Measurements from ENCODE around the gene AP4B1. TPM values are rescaled to one million over a fixed set of nuclear protein-coding genes. Genes with fewer than 3 reads are reported as not detected.

The AP4B1 gene
- total and polyA plus RNA-seq, 11 donors: 7.3 to 17.2 (median 10.5) TPM

GRCh38 chr1:113904293-113904673, 316 bp downstream of the AP4B1 start:
- whole genome bisulfite sequencing, 4 donors: 0% methylated on average over 9 to 11 of the region's 11 CpGs
- ATAC-seq (no peak), DNase-seq (no peak)
- Histone ChIP-seq H3K9me3 (no peaks in the 10 kb centered on the region), H3K36me3 (peaks cover 0 to 53% (median 46%) of the 10 kb centered on the region in 9 donors), H3K4me1 (peaks cover 0 to 43% (median 19%) of the 10 kb centered on the region in 12 donors), H3K27ac (peak overlapping the region; percentile 59 to 97 (median 92)), H3K27me3 (no peaks in the 10 kb centered on the region), H3K4me3 (peak overlapping the region; percentile 63 to 94 (median 80))
- no peak for TF ChIP-seq POLR2A (IDR thresholded peaks at IDR 0.05)
- TF ChIP-seq CTCF (IDR thresholded peaks at IDR 0.05): no peak
- intact Hi-C loops (cut with DNase I): loop anchor here in 8 of 10 donors (2.0 to 10.0 kb wide), 10 partner anchors 25 to 759 kb away; partner anchors contain the start of genes PHTF1 (in 3 of the 8), RSBN1 (in 3 of the 8) and HIPK1 (in 1 of the 8)

- intact Hi-C loops (cut with DNase I): loop anchor here in 8 of 10 donors (2.0 to 10.0 kb wide), 11 partner anchors 25 to 759 kb away; partner anchors contain the start of genes PHTF1 (in 3 of the 8), RSBN1 (in 3 of the 8) and HIPK1 (in 1 of the 8)
- Histone ChIP-seq H3K36me3 (peaks cover 0 to 55% (median 44%) of the 10 kb centered on the region in 9 donors), H3K27me3 (no peaks in the 10 kb centered on the region), H3K4me3 (peak overlapping the region; percentile 63 to 94 (median 80)), H3K27ac (peak overlapping the region; percentile 59 to 97 (median 92)), H3K9me3 (no peaks in the 10 kb centered on the region), H3K4me1 (peaks cover 0 to 43% (median 19%) of the 10 kb centered on the region in 12 donors)
- 12 to 16% (median 13%) methylated on average over 7 of the region's 7 CpGs for WGBS, 4 donors
- no peak for DNase-seq
- TF ChIP-seq POLR2A (IDR thresholded peaks at IDR 0.05) (no peak), CTCF (IDR thresholded peaks at IDR 0.05) (no peak)
- ATAC-seq: no peak
These were observed 902 bp downstream of the AP4B1 start for GRCh38 chr1:113903501-113904292.

- Histone ChIP-seq H3K4me3 (no peak overlapping the region), H3K27ac (no peak overlapping the region), H3K4me1 (peaks cover 0 to 37% (median 18%) of the 10 kb centered on the region in 12 donors), H3K9me3 (no peaks in the 10 kb centered on the region), H3K27me3 (no peaks in the 10 kb centered on the region), H3K36me3 (peaks cover 0 to 65% (median 53%) of the 10 kb centered on the region in 9 donors)
- 77 to 85% (median 82%) methylated on average over 3 of the region's 3 CpGs for WGBS, 4 donors
- intact Hi-C loops (cut with DNase I): loop anchor here in 6 of 10 donors (5.0 to 10.0 kb wide), 6 partner anchors 64 to 756 kb away; partner anchors contain the start of genes PHTF1 (in 2 of the 6) and RSBN1 (in 2 of the 6)
- TF ChIP-seq CTCF (IDR thresholded peaks at IDR 0.05): no peak
- no peak for TF ChIP-seq POLR2A (IDR thresholded peaks at IDR 0.05)
- no peak for DNase-seq
- ATAC-seq: no peak
These were observed 3.4 kb downstream of the AP4B1 start for GRCh38 chr1:113901191-113901590.

GRCh38 chr1:113899111-113899510, 5.5 kb downstream of the AP4B1 start:
- TF ChIP-seq POLR2A (IDR thresholded peaks at IDR 0.05) (no peak), CTCF (IDR thresholded peaks at IDR 0.05) (no peak)
- Histone ChIP-seq H3K27ac (no peak overlapping the region), H3K4me3 (no peak overlapping the region), H3K27me3 (no peaks in the 10 kb centered on the region), H3K36me3 (peaks cover 0 to 86% (median 74%) of the 10 kb centered on the region in 9 donors), H3K4me1 (peaks cover 0 to 27% (median 9%) of the 10 kb centered on the region in 12 donors), H3K9me3 (no peaks in the 10 kb centered on the region)
- ATAC-seq (no peak), DNase-seq (no peak)
- intact Hi-C loops (cut with DNase I): no loop called here

All from heart left ventricle (tissue), 16 donors.